ENCODE measurements around the gene SEMA6B. TPM values are rescaled to one million over a fixed set of nuclear protein-coding genes. Genes with fewer than 3 reads are reported as not detected.

Gene SEMA6B
- total and polyA plus RNA-seq, 12 donors, result 3.4 to 27.9 (median 9.4) TPM

- TF ChIP-seq CTCF (IDR thresholded peaks at IDR 0.05), result no peak
- Histone ChIP-seq H3K4me1 (peaks cover 0 to 67% (median 14%) of the 10 kb centered on the region in 9 donors), H3K9me3 (peaks cover 0 to 12% (median 0%) of the 10 kb centered on the region in 11 donors), H3K4me3 (peak overlapping the region in 1 of 10 donors; percentile 37), H3K27me3 (peaks cover 0 to 9% (median 0%) of the 10 kb centered on the region in 7 donors), H3K27ac (peak overlapping the region in 1 of 10 donors; percentile 10), H3K36me3 (no peaks in the 10 kb centered on the region)
- DNase-seq, result no peak
- WGBS, 2 donors, result 73 to 76% methylated on average over 27 of the region's 27 CpGs
- intact Hi-C loops (cut with DNase I), result no loop called here
- ATAC-seq, result peak in 2 of 8 donors; percentile 14 to 24
Measured at GRCh38 chr19:4537953-4538600, 21.4 kb downstream of the SEMA6B start.

- H3K9me3 ChIP-seq, result peaks cover 0 to 12% (median 0%) of the 10 kb centered on the region in 11 donors
- TF ChIP-seq CTCF (IDR thresholded peaks at IDR 0.05), result no peak
- H3K4me1 ChIP-seq, result peaks cover 0 to 61% (median 14%) of the 10 kb centered on the region in 9 donors
- ATAC-seq (peak in 2 of 8 donors; percentile 4 to 5), DNase-seq (no peak)
- intact Hi-C loops (cut with DNase I), result no loop called here
- H3K27me3 ChIP-seq, result peaks cover 0 to 9% (median 0%) of the 10 kb centered on the region in 7 donors
- WGBS, 2 donors, result 57 to 62% methylated on average over 5 of the region's 5 CpGs
- no peaks in the 10 kb centered on the region for H3K36me3 ChIP-seq
- H3K27ac ChIP-seq, result peak overlapping the region in 3 of 10 donors; percentile 38 to 75 (median 44)
- no peak overlapping the region for H3K4me3 ChIP-seq
Measured at GRCh38 chr19:4536798-4537197, 22.7 kb downstream of the SEMA6B start.

GRCh38 chr19:4534836-4535658 is 24.4 kb downstream of the SEMA6B start, which contains the start of gene PLIN5:
Gene PLIN5 (minus strand): TSS chr19:4535224. CDS start chr19:4534074, 1,150 bp downstream.
- no peaks in the 10 kb centered on the region for H3K36me3 ChIP-seq
- H3K4me1 ChIP-seq, result peaks cover 0 to 44% (median 14%) of the 10 kb centered on the region in 9 donors
- peaks cover 0 to 3% (median 0%) of the 10 kb centered on the region in 11 donors for H3K9me3 ChIP-seq
- intact Hi-C loops (cut with DNase I), result no loop called here
- H3K27me3 ChIP-seq, result peaks cover 0 to 9% (median 0%) of the 10 kb centered on the region in 7 donors
- DNase-seq (peak; percentile 81 to 83), ATAC-seq (peak; percentile 83 to 92 (median 86))
- peak within 1 kb of the TSS; percentile 59 to 87 (median 76) for H3K27ac ChIP-seq
- no peak for TF ChIP-seq CTCF (IDR thresholded peaks at IDR 0.05)
- peak within 1 kb of the TSS; percentile 6 to 54 (median 40) for H3K4me3 ChIP-seq
- 8 to 9% methylated on average over 48 to 49 of the region's 49 CpGs for WGBS, 2 donors

- no peak for DNase-seq
- ATAC-seq, result no peak
- Histone ChIP-seq H3K27ac (peak overlapping the region in 6 of 10 donors; percentile 59 to 84 (median 74)), H3K9me3 (no peaks in the 10 kb centered on the region), H3K36me3 (no peaks in the 10 kb centered on the region), H3K27me3 (peaks cover 0 to 9% (median 0%) of the 10 kb centered on the region in 7 donors), H3K4me3 (peak overlapping the region in 3 of 10 donors; percentile 30 to 40 (median 40)), H3K4me1 (peaks cover 0 to 37% (median 14%) of the 10 kb centered on the region in 9 donors)
- intact Hi-C loops (cut with DNase I), result no loop called here
- TF ChIP-seq CTCF (IDR thresholded peaks at IDR 0.05), result no peak
- whole genome bisulfite sequencing, 2 donors, result 84 to 85% methylated on average over 9 of the region's 9 CpGs
Measured at GRCh38 chr19:4533835-4534424, 25.6 kb downstream of the SEMA6B start.

Measured in heart right ventricle (tissue), 16 donors.